Measurements from ENCODE around the gene XRCC5. TPM values are rescaled to one million over a fixed set of nuclear protein-coding genes. Genes with fewer than 3 reads are reported as not detected.
"Not testable (repeated sequence)": the region's sequence is repeated elsewhere in the genome, so short reads cannot be mapped to it uniquely, and the experiment has no call there.

XRCC5 gene
- total RNA-seq, 1 donor from 2014 or later: 362 TPM

- intact Hi-C loops (cut with micrococcal nuclease): loop anchor here (1.0 to 5.0 kb wide), 10 partner anchors 25 to 1306 kb away; partner anchors contain the start of genes ATIC, BARD1, PECR and RPL37A
Observed at GRCh38 chr2:216114714-216115531, 5.8 kb downstream of the XRCC5 start.

GRCh38 chr2:216116418-216116817 is 7.3 kb downstream of the XRCC5 start:
- intact Hi-C loops (cut with micrococcal nuclease): no loop called here

- intact Hi-C loops (cut with micrococcal nuclease): no loop called here
Observed at GRCh38 chr2:216117561-216118340, 8.6 kb downstream of the XRCC5 start.

- intact Hi-C loops (cut with micrococcal nuclease): no loop called here
Observed at GRCh38 chr2:216118474-216118873, 9.3 kb downstream of the XRCC5 start.

GRCh38 chr2:216119146-216119545 is 10.0 kb downstream of the XRCC5 start:
- intact Hi-C loops (cut with micrococcal nuclease): no loop called here

GRCh38 chr2:216119986-216120385 is 10.8 kb downstream of the XRCC5 start:
- intact Hi-C loops (cut with micrococcal nuclease): loop anchor here (1.0 kb wide), 1 partner anchor 11 kb away; no protein-coding TSS in a partner anchor

GRCh38 chr2:216121255-216121654 is 12.1 kb downstream of the XRCC5 start:
- intact Hi-C loops (cut with micrococcal nuclease): no loop called here

GRCh38 chr2:216126943-216127342 is 17.8 kb downstream of the XRCC5 start:
- intact Hi-C loops (cut with micrococcal nuclease): no loop called here

- intact Hi-C loops (cut with micrococcal nuclease): loop anchor here (5.0 kb wide), 1 partner anchor 37 kb away; no protein-coding TSS in a partner anchor
Observed at GRCh38 chr2:216130346-216130971, 21.3 kb downstream of the XRCC5 start.

GRCh38 chr2:216131175-216131926 is 22.2 kb downstream of the XRCC5 start:
- intact Hi-C loops (cut with micrococcal nuclease): loop anchor here (1.0 to 5.0 kb wide), 2 partner anchors 11 to 36 kb away; no protein-coding TSS in a partner anchor

GRCh38 chr2:216132585-216132984 is 23.4 kb downstream of the XRCC5 start:
- intact Hi-C loops (cut with micrococcal nuclease): loop anchor here (5.0 kb wide), 1 partner anchor 35 kb away; no protein-coding TSS in a partner anchor

GRCh38 chr2:216133397-216133796 is 24.2 kb downstream of the XRCC5 start:
- intact Hi-C loops (cut with micrococcal nuclease): loop anchor here (5.0 kb wide), 1 partner anchor 34 kb away; no protein-coding TSS in a partner anchor

GRCh38 chr2:216134958-216135541 is 25.9 kb downstream of the XRCC5 start:
- intact Hi-C loops (cut with micrococcal nuclease): loop anchor here (5.0 kb wide), 1 partner anchor 32 kb away; no protein-coding TSS in a partner anchor

- intact Hi-C loops (cut with micrococcal nuclease): loop anchor here (1.0 kb wide), 4 partner anchors 26 to 526 kb away; no protein-coding TSS in a partner anchor
Observed at GRCh38 chr2:216139884-216140283, 30.7 kb downstream of the XRCC5 start.

GRCh38 chr2:216141516-216141915 is 32.4 kb downstream of the XRCC5 start:
- intact Hi-C loops (cut with micrococcal nuclease): not testable (repeated sequence)

- intact Hi-C loops (cut with micrococcal nuclease): loop anchor here (2.0 kb wide), 1 partner anchor 14 kb away; no protein-coding TSS in a partner anchor
Observed at GRCh38 chr2:216142540-216142939, 33.4 kb downstream of the XRCC5 start.

- intact Hi-C loops (cut with micrococcal nuclease): no loop called here
Observed at GRCh38 chr2:216144372-216144771, 35.2 kb downstream of the XRCC5 start.

- intact Hi-C loops (cut with micrococcal nuclease): no loop called here
Observed at GRCh38 chr2:216144857-216145256, 35.7 kb downstream of the XRCC5 start.

- intact Hi-C loops (cut with micrococcal nuclease): no loop called here
Observed at GRCh38 chr2:216146573-216146972, 37.4 kb downstream of the XRCC5 start.
